SU-DHL-6 (cell line): ENCODE data around the gene USP24.

ENCODE experiments used
- CTCF ChIP-seq: fragments of 200-600 bp; sonication (generic); IDR thresholded peaks from one replicate; pipeline ENCODE4 v1.5.1; 2017; ENCODE audit warnings: antibody characterized with exemption, mild to moderate bottlenecking, low read length, moderate library complexity; ENCODE audit not compliant: insufficient read depth, poor library complexity, severe bottlenecking
- EZH2phosphoT487 ChIP-seq: fragments of 200-600 bp; sonication (generic), shearing (Covaris generic); conservative IDR thresholded peaks from 2 replicates; pipeline ENCODE4 v1.6.1; 2018; ENCODE audit warnings: mild to moderate bottlenecking, antibody characterized with exemption, low read length, moderate library complexity, mixed read lengths

GRCh38 chr1:55124470-55124869 lies 90.7 kb downstream of the USP24 start:
- TF ChIP-seq CTCF (no peak), EZH2phosphoT487 (no peak)
